CD8-positive, alpha-beta memory T cell (primary cell): ENCODE measurements around the gene KRTAP5-7. TPM values are rescaled to one million over a fixed set of nuclear protein-coding genes. Genes with fewer than 3 reads are reported as not detected.
"Not testable (repeated sequence)": the region's sequence is repeated elsewhere in the genome, so short reads cannot be mapped to it uniquely, and the experiment has no call there.

Experiments used
- CTCF ChIA-PET: fragments of 350-600 bp; sonication (Branson Sonifier 250); formaldehyde crosslinking; loops from one replicate; lab custom pipeline; 2021; ENCODE audit warnings: antibody characterized with exemption; lab: Charles Lee
- POLR2A ChIA-PET: fragments of 350-600 bp; sonication (Branson Sonifier 250); formaldehyde crosslinking; loops from one replicate; lab custom pipeline; 2021; ENCODE audit warnings: antibody characterized with exemption; lab: Charles Lee
- DNase-seq, 5 donors: peaks; one replicate each; pipeline versions ENCODE4 v3.0.0 to v3.0.0-alpha.2; 2020 to 2022; ENCODE audit warnings: mixed read lengths in 1 of 5
- H3K27ac ChIP-seq: one replicate; pipeline ENCODE4 v1.7.0; 2013; ENCODE audit warnings: low read depth, mild to moderate bottlenecking, low read length, moderate library complexity
- H3K27me3 ChIP-seq: 2 replicates; pipeline ENCODE4 v1.7.0; 2013; ENCODE audit warnings: low read length, mild to moderate bottlenecking; ENCODE audit not compliant: insufficient read depth, poor library complexity, severe bottlenecking
- H3K36me3 ChIP-seq: 2 replicates; pipeline ENCODE4 v1.7.0; 2013; ENCODE audit warnings: mild to moderate bottlenecking, low read length, moderate library complexity; ENCODE audit not compliant: insufficient read depth
- H3K4me1 ChIP-seq: 2 replicates; pipeline ENCODE4 v1.7.0; 2013; ENCODE audit warnings: mild to moderate bottlenecking, low read length, moderate library complexity; ENCODE audit not compliant: insufficient read depth
- H3K4me3 ChIP-seq: 2 replicates; pipeline ENCODE4 v1.7.0; 2013; ENCODE audit warnings: mild to moderate bottlenecking, low read length
- H3K9me3 ChIP-seq: 2 replicates; pipeline ENCODE4 v1.7.0; 2013; ENCODE audit warnings: mild to moderate bottlenecking, low read length
- H3K27ac Mint-ChIP-seq, 8 donors: one replicate each; pipeline ENCODE4 v1.8.0; 2020 to 2021; ENCODE audit warnings: mixed read lengths in 8 of 8, mild to moderate bottlenecking in 6 of 8, inconsistent platforms in 3 of 8, moderate library complexity in 3 of 8
- H3K27me3 Mint-ChIP-seq, 2 donors: one replicate each; pipeline ENCODE4 v1.8.0; 2020 to 2021; ENCODE audit warnings: mixed read lengths in 2 of 2, mild to moderate bottlenecking in 1 of 2, moderate library complexity in 1 of 2
- H3K36me3 Mint-ChIP-seq, 3 donors: one replicate each; pipeline ENCODE4 v1.8.0; 2020 to 2021; ENCODE audit warnings: mixed read lengths in 3 of 3, inconsistent platforms in 1 of 3, mild to moderate bottlenecking in 1 of 3
- H3K4me1 Mint-ChIP-seq, 3 donors: one replicate each; pipeline ENCODE4 v1.8.0; 2020 to 2021; ENCODE audit warnings: mixed read lengths in 3 of 3, inconsistent platforms in 1 of 3, mild to moderate bottlenecking in 1 of 3
- H3K4me3 Mint-ChIP-seq, 7 donors: one replicate each; pipeline ENCODE4 v1.8.0; 2020 to 2021; ENCODE audit warnings: mixed read lengths in 7 of 7, mild to moderate bottlenecking in 6 of 7, moderate library complexity in 4 of 7, inconsistent platforms in 2 of 7
- H3K9me3 Mint-ChIP-seq, 5 donors: one replicate each; pipeline ENCODE4 v1.8.0; 2020 to 2022; ENCODE audit warnings: mixed read lengths in 5 of 5, mild to moderate bottlenecking in 3 of 5, moderate library complexity in 2 of 5, inconsistent platforms in 1 of 5
- polyA plus RNA-seq: library from polyadenylated mRNA; unstranded; fragments of 300-500 nt; fragmentation: Illumina TruSeq; gene quantifications from one replicate; pipeline ENCODE4 v1.2.3, GENCODE V29; 2021
- total RNA-seq, 2 experiments: library from RNA; stranded (reverse); gene quantifications; one replicate each; pipeline ENCODE4 v1.2.3, GENCODE V29; 2021

Gene KRTAP5-7
- total and polyA plus RNA-seq, 3 experiments from 2014 or later, result not detected

DNA sequence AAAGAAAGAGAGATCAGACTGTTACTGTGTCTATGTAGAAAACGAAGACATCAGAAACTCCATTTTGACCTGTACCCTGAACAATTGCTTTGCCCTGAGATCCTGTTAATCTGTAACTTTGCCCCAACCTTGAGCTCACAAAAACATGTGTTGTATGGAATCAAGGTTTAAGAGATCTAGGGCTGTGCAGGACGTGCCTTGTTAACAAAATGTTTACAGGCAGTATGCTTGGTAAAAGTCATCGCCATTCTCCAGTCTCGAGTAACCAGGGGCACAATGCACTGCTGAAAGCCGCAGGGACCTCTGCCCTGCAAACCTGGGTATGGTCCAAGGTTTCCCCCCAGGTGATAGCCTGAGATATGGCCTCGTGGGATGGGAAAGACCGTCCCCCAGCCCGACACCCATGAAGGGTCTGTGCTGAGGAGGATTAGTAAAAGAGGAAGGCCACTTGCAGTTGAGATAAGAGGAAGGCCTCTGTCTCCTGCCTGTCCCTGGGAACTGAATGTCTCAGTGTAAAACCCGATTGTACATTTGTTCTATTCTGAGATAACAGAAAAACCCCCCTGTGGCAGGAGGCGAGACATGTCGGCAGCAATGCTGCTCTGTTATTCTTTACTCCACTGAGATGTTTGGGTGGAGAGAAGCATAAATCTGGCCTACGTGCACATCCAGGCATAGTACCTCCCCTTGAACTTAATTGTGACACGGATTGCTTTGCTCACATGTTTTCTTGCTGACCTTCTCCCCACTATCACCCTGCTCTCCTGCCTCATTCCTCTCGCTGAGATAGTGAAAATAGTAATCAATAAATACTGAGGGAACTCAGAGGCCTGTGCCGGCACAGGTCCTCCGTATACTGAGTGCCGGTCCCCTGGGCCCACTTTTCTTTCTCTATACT lies 7.9 kb downstream of the KRTAP5-7 start:
- H3K27me3 ChIP-seq, H3K4me1 Mint-ChIP-seq, H3K27ac ChIP-seq, H3K36me3 Mint-ChIP-seq, POLR2A ChIA-PET, H3K9me3 Mint-ChIP-seq, H3K4me3 Mint-ChIP-seq, DNase-seq, H3K4me1 ChIP-seq, H3K36me3 ChIP-seq, H3K9me3 ChIP-seq, H3K4me3 ChIP-seq, H3K27ac Mint-ChIP-seq, CTCF ChIA-PET: not testable (repeated sequence)
- peaks cover 11 to 28% of the 10 kb centered on the region in 2 donors for H3K27me3 Mint-ChIP-seq

DNA sequence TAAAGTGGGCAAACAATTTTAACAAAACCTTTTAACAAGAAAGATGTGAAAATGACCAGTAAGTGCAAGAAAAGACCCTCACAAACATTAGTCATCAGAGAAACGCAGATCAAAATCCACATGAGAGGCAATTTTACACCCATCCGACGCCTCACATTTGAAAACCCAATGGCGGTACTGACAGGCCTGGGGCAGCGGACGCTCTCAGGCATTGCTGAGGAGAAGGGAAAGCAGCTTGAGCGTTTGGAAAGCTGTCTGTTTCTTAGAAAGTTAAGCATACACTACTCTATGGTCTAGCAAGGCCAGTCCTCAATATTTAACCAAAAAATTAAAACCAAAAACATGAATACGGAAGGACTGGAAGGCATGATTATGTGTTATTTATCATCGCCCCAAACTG lies 8.8 kb downstream of the KRTAP5-7 start:
- Histone ChIP-seq H3K27ac (no peak overlapping the region), H3K9me3 (no peaks in the 10 kb centered on the region), H3K4me1 (no peaks in the 10 kb centered on the region), H3K36me3 (no peaks in the 10 kb centered on the region), H3K27me3 (no peaks in the 10 kb centered on the region), H3K4me3 (no peak overlapping the region)
- H3K4me1 Mint-ChIP-seq, result no peaks in the 10 kb centered on the region
- H3K27me3 Mint-ChIP-seq, result peaks cover 12 to 25% of the 10 kb centered on the region in 2 donors
- H3K36me3 Mint-ChIP-seq, result peaks cover 0 to 2% (median 0%) of the 10 kb centered on the region in 3 donors
- ChIA-PET CTCF (no interaction called here), POLR2A (no interaction called here)
- H3K9me3 Mint-ChIP-seq, result peaks cover 0 to 4% (median under 1%) of the 10 kb centered on the region in 5 donors
- DNase-seq, result no peak
- no peak overlapping the region for H3K4me3 Mint-ChIP-seq
- no peak overlapping the region for H3K27ac Mint-ChIP-seq

DNA sequence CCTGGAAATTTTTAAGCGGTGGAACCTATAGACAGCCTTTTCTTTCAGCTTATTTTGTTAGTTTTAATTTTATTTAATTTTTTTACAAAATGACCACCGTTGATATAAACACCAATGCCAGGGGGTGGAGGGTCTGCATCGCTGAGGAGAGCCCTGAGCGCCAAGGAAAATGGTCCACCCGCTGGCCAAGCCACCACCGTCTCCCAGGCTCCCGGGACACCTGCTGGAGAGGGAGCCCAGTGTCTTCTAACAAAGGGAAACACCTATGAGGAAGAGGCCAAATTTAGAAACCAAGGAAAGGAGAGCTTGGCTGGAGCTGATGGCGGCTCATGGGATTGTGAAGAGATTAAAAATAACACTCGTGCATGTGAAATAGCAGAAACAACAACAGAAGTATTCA lies 10.5 kb downstream of the KRTAP5-7 start:
- ChIA-PET CTCF (no interaction called here), POLR2A (no interaction called here)
- Histone ChIP-seq H3K27ac (no peak overlapping the region), H3K4me1 (no peaks in the 10 kb centered on the region), H3K9me3 (no peaks in the 10 kb centered on the region), H3K36me3 (no peaks in the 10 kb centered on the region), H3K27me3 (no peaks in the 10 kb centered on the region), H3K4me3 (no peak overlapping the region)
- Mint-ChIP-seq H3K4me1 (no peaks in the 10 kb centered on the region), H3K27me3 (peaks cover 15 to 36% of the 10 kb centered on the region in 2 donors), H3K27ac (no peak overlapping the region), H3K4me3 (no peak overlapping the region), H3K36me3 (peaks cover 0 to 11% (median 0%) of the 10 kb centered on the region in 3 donors), H3K9me3 (peaks cover 0 to 9% (median 5%) of the 10 kb centered on the region in 5 donors)
- no peak for DNase-seq

DNA sequence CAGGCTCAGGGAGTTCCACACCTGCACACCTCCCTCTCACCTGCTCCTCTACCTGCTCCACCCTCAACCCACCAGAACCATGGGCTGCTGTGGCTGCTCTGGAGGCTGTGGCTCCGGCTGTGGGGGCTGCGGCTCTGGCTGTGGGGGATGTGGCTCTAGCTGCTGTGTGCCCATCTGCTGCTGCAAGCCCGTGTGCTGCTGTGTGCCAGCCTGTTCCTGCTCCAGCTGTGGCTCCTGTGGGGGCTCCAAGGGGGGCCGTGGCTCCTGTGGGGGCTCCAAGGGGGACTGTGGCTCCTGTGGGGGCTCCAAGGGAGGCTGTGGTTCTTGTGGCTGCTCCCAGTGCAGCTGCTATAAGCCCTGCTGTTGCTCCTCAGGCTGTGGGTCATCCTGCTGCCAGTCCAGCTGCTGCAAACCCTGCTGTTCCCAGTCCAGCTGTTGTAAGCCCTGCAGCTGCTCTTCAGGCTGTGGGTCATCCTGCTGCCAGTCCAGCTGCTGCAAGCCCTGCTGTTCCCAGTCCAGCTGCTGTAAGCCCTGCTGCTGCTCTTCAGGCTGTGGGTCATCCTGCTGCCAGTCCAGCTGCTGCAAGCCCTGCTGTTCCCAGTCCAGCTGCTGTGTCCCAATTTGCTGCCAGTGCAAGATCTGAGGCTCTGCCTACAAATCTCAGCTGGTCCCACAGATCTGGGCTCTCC lies 11.1 kb downstream of the KRTAP5-7 start, which contains the start of gene KRTAP5-8:
TSS of gene KRTAP5-8 (plus strand) at position 49 of the 689 bp plus-strand sequence. CDS start at position 80, 31 bp downstream.
- Mint-ChIP-seq H3K27me3 (peaks cover 15 to 41% of the 10 kb centered on the region in 2 donors), H3K36me3 (peaks cover 0 to 11% (median 0%) of the 10 kb centered on the region in 3 donors)
- H3K27ac Mint-ChIP-seq, CTCF ChIA-PET, H3K4me1 ChIP-seq, H3K27me3 ChIP-seq, H3K4me1 Mint-ChIP-seq, H3K4me3 ChIP-seq, H3K36me3 ChIP-seq, H3K9me3 Mint-ChIP-seq, H3K4me3 Mint-ChIP-seq, H3K27ac ChIP-seq, POLR2A ChIA-PET, H3K9me3 ChIP-seq, DNase-seq: not testable (repeated sequence)

DNA sequence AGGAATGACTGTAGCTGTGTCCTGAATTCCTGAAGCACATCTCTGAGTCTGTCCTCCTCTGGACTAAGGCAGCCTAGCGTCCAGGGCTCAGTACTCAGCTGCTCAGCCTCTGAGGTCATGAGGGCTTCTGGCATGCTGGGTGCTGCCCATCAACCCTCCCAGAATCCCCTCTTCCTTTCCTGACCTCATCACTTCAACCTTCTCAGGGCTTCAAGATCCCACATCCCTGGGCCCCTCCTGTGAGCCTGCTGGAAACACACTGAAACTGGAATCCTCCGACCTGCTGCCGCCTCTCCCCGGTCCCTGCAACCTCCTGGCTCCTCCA lies 11.6 kb downstream of the KRTAP5-7 start:
- H3K4me3 Mint-ChIP-seq, result no peak overlapping the region
- DNase-seq, result no peak
- H3K9me3 Mint-ChIP-seq, result peaks cover 0 to 9% (median 5%) of the 10 kb centered on the region in 5 donors
- ChIA-PET POLR2A (no interaction called here), CTCF (no interaction called here)
- no peak overlapping the region for H3K27ac Mint-ChIP-seq
- no peak overlapping the region for H3K27ac ChIP-seq
- H3K4me3 ChIP-seq, result no peak overlapping the region
- no peaks in the 10 kb centered on the region for H3K27me3 ChIP-seq
- no peaks in the 10 kb centered on the region for H3K9me3 ChIP-seq
- peaks cover 0 to 11% (median 0%) of the 10 kb centered on the region in 3 donors for H3K36me3 Mint-ChIP-seq
- H3K4me1 Mint-ChIP-seq, result peaks cover 0 to 5% (median 2%) of the 10 kb centered on the region in 3 donors
- H3K4me1 ChIP-seq, result no peaks in the 10 kb centered on the region
- peaks cover 11 to 45% of the 10 kb centered on the region in 2 donors for H3K27me3 Mint-ChIP-seq
- H3K36me3 ChIP-seq, result no peaks in the 10 kb centered on the region

DNA sequence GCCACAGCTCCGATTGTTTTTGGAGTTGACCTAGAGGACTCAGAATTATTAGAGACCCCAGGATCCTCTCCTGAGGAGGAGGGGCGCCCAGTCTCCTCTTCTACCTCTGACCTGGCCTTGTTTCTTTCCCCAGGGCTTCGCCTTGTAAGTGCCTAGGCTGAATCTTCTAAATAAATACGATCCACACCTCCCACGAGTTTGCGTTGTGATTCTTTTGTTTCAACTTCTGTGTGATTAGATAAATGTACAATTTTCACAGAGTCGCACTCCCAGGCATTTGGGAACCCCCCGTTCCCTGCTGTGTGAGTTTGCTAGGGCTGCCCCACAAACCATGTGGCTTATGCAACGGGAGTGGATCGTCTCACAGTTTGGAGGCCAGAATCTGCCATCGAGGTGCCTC lies 11.9 kb downstream of the KRTAP5-7 start:
- H3K4me3 ChIP-seq, result no peak overlapping the region
- no peak overlapping the region for H3K27ac Mint-ChIP-seq
- H3K27ac ChIP-seq, result no peak overlapping the region
- H3K27me3 ChIP-seq, result no peaks in the 10 kb centered on the region
- no peak for DNase-seq
- no peaks in the 10 kb centered on the region for H3K4me1 ChIP-seq
- H3K36me3 ChIP-seq, result no peaks in the 10 kb centered on the region
- H3K27me3 Mint-ChIP-seq, result peaks cover 11 to 45% of the 10 kb centered on the region in 2 donors
- ChIA-PET CTCF (no interaction called here), POLR2A (no interaction called here)
- H3K4me1 Mint-ChIP-seq, result peaks cover 0 to 8% (median 4%) of the 10 kb centered on the region in 3 donors
- H3K9me3 ChIP-seq, result no peaks in the 10 kb centered on the region
- H3K36me3 Mint-ChIP-seq, result peaks cover 0 to 11% (median 0%) of the 10 kb centered on the region in 3 donors
- peaks cover 0 to 9% (median 5%) of the 10 kb centered on the region in 5 donors for H3K9me3 Mint-ChIP-seq
- no peak overlapping the region for H3K4me3 Mint-ChIP-seq

DNA sequence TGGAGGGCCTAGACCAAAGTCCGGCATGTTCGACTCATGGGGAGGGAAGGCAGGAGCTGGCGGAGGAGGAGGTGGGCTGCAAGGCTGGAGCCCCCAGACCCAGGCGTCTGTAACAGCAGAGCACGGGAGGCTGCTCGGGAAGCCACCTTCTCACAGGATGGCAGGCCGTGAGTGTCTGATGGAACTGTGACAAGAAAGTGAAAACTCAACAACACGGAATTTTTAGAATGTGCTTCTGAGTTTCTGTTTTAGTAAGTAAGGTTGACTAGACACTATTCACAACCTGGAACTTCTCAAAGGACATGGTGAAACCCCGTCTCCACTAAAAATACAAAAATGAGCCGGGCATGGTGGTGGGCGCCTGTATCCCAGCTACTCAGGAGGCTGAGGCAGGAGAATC lies 12.9 kb downstream of the KRTAP5-7 start:
- DNase-seq, H3K4me3 ChIP-seq, H3K36me3 ChIP-seq, H3K4me1 ChIP-seq, H3K4me3 Mint-ChIP-seq, H3K27ac Mint-ChIP-seq, H3K4me1 Mint-ChIP-seq, POLR2A ChIA-PET, H3K9me3 ChIP-seq, H3K9me3 Mint-ChIP-seq, CTCF ChIA-PET, H3K27ac ChIP-seq, H3K27me3 ChIP-seq: not testable (repeated sequence)
- Mint-ChIP-seq H3K36me3 (peaks cover 0 to 11% (median 0%) of the 10 kb centered on the region in 3 donors), H3K27me3 (peaks cover 13 to 51% of the 10 kb centered on the region in 2 donors)
